ENCODE measurements around the gene KRT16. TPM values are rescaled to one million over a fixed set of nuclear protein-coding genes. Genes with fewer than 3 reads are reported as not detected.

Gene KRT16
- total RNA-seq, 1 experiment from 2014 or later, result not detected

DNA sequence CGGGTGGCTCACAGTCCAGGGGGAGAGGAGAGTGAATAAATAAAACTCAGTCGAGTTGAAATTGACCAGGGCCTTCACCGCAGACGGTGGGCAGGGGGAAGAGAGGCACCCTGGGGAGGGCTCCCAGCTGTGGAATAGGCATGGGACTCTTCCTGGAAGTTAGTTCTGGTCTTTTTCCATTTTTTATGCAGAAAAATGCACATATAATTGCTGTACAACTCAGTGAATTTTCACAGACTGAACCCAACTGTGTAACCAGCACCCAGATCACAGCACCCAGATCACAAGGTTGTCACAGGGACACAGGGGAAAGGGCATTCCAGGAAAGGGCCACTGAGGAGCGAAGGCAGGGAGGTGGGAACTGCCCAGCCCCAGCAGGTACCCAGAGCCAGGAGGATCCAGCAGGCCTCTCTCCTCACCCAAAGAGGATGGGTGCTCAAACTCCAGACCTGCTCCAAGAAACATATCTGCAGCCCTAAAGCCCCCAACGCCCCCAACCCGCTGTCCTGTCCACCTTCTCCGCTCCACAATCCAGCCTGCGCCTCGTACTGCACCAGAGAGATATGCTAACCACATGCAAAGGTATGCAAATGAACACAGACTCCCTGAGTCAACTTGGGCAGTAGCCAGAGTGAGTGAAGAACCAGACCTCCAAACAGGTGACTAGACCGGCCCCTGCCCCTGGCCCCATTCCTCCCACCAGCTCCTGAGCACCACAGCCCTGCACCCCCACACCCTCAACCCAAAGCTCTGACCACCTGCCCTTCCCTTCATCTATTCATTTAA, 47.1 kb upstream of the KRT16 start:
- Histone ChIP-seq H3K79me1 (ENCODE audit: insufficient read depth, low read depth, low read length, poor library complexity, severe bottlenecking) (no peaks in the 10 kb centered on the region), H3K4me2 (ENCODE audit: insufficient read depth, insufficient read length, low read length) (no peak overlapping the region), H3K4me1 (ENCODE audit: insufficient read depth, low read length) (no peaks in the 10 kb centered on the region), H4K91ac (ENCODE audit: insufficient read length, low read depth, low read length) (no peak overlapping the region), H3K4ac (ENCODE audit: low read depth, low read length) (no peak overlapping the region), H3K18ac (ENCODE audit: insufficient read length, low read depth, low read length) (no peak overlapping the region), H3K9me3 (ENCODE audit: control insufficient read depth, low read depth, low read length) (no peaks in the 10 kb centered on the region), H3K23me2 (ENCODE audit: insufficient read length, low read depth, low read length, poor library complexity, severe bottlenecking) (no peaks in the 10 kb centered on the region), H4K5ac (ENCODE audit: insufficient read length, low read depth, low read length) (no peak overlapping the region), H3K14ac (ENCODE audit: insufficient read depth, low read length) (no peak overlapping the region), H4K8ac (replicated peaks; ENCODE audit: insufficient read length, low read depth, low read length) (no peak overlapping the region), H2BK120ac (ENCODE audit: low read depth, low read length, poor library complexity, severe bottlenecking) (no peak overlapping the region), H3K23ac (ENCODE audit: insufficient read length, low read depth, low read length) (no peak overlapping the region), H3K27ac (ENCODE audit: insufficient read length, low read depth, low read length) (no peak overlapping the region), H3K56ac (ENCODE audit: insufficient read length, low read depth, low read length) (no peak overlapping the region), H2BK15ac (ENCODE audit: low read depth, low read length) (no peak overlapping the region), H3T11ph (ENCODE audit: low read length) (no peak overlapping the region), H3K79me2 (ENCODE audit: insufficient read depth, low read length) (no peaks in the 10 kb centered on the region), H4K20me1 (ENCODE audit: control insufficient read depth, insufficient read depth, insufficient read length) (no peaks in the 10 kb centered on the region), H3K9ac (ENCODE audit: extremely low read depth, insufficient read length, low read length) (no peak overlapping the region), H2BK20ac (ENCODE audit: low read depth, low read length, poor library complexity, severe bottlenecking) (no peak overlapping the region), H3K27me3 (ENCODE audit: insufficient read depth, low read length) (peaks cover 3% of the 10 kb centered on the region; the same call in 1 of the 2 replicates), H2BK12ac (ENCODE audit: insufficient read length, low read depth, low read length) (no peak overlapping the region), H2AK5ac (ENCODE audit: insufficient read length, low read length) (no peak overlapping the region), H2BK5ac (ENCODE audit: insufficient read length, low read length) (no peak overlapping the region), H2AFZ (ENCODE audit: low read length) (no peak overlapping the region)
- peaks cover 9 to 18% of the 10 kb centered on the region in 2 experiments for H3K4me1 Mint-ChIP-seq
- peak overlapping the region in 2 of 3 experiments; percentile 51 to 71; a peak in 2 of 7 replicates for H3K27ac Mint-ChIP-seq
- H3K36me3 Mint-ChIP-seq (ENCODE audit: insufficient read depth in 1 of 3, low read depth in 3 of 3), result no peaks in the 10 kb centered on the region
- TF ChIP-seq, protein P1, sequence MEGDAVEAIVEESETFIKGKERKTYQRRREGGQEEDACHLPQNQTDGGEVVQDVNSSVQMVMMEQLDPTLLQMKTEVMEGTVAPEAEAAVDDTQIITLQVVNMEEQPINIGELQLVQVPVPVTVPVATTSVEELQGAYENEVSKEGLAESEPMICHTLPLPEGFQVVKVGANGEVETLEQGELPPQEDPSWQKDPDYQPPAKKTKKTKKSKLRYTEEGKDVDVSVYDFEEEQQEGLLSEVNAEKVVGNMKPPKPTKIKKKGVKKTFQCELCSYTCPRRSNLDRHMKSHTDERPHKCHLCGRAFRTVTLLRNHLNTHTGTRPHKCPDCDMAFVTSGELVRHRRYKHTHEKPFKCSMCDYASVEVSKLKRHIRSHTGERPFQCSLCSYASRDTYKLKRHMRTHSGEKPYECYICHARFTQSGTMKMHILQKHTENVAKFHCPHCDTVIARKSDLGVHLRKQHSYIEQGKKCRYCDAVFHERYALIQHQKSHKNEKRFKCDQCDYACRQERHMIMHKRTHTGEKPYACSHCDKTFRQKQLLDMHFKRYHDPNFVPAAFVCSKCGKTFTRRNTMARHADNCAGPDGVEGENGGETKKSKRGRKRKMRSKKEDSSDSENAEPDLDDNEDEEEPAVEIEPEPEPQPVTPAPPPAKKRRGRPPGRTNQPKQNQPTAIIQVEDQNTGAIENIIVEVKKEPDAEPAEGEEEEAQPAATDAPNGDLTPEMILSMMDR (conservative IDR thresholded peaks at IDR 0.05), result no peak
- DNase-seq, result no peak
- no peak overlapping the region; a peak in 1 of 5 replicates for H3K4me3 Mint-ChIP-seq
- peaks cover 19% of the 10 kb centered on the region for H3K27me3 Mint-ChIP-seq (ENCODE audit: low read depth)
- no peaks in the 10 kb centered on the region for H3K9me3 Mint-ChIP-seq
- WGBS (ENCODE audit: extremely low coverage, insufficient read length, low lambda C conversion rate), result no CpG with 5 or more reads among the region's 11 CpGs
